Sigmoid colon (tissue), 7 donors: ENCODE measurements around the gene ZNHIT3. TPM values are rescaled to one million over a fixed set of nuclear protein-coding genes. Genes with fewer than 3 reads are reported as not detected.

Source experiments
- DNase-seq: peaks from one replicate; pipeline ENCODE4 v3.0.0-alpha.2; 2019
- H3K27ac ChIP-seq, 4 donors: fragments of 200-600 bp; sonication (generic); one replicate each; pipeline ENCODE4 v1.5.1; 2016 to 2019; ENCODE audit warnings: mild to moderate bottlenecking in 1 of 4
- H3K27me3 ChIP-seq, 3 donors: fragments of 200-600 bp; sonication (generic); one replicate each; pipeline ENCODE4 v1.5.1; 2019; ENCODE audit warnings: mild to moderate bottlenecking in 1 of 3
- H3K36me3 ChIP-seq, 4 donors: fragments of 200-600 bp; sonication (generic); one replicate each; pipeline ENCODE4 v1.5.1; 2016 to 2019
- H3K4me1 ChIP-seq, 4 donors: fragments of 200-600 bp; sonication (generic); one replicate each; pipeline ENCODE4 v1.5.1; 2017 to 2019
- H3K4me3 ChIP-seq, 4 donors: fragments of 200-600 bp; sonication (generic); one replicate each; pipeline ENCODE4 v1.5.1; 2017 to 2019; ENCODE audit warnings: mild to moderate bottlenecking in 2 of 4, moderate library complexity in 1 of 4
- H3K9me3 ChIP-seq, 4 donors: fragments of 200-600 bp in 3 of 4; sonication (generic) in 3 of 4; one replicate each; pipeline versions ENCODE4 v1.5.1 to v1.6.1; 2013 to 2019
- EP300 ChIP-seq, 4 donors: sonication (generic); formaldehyde crosslinking; IDR thresholded peaks; one replicate each; pipeline ENCODE4 v1.6.1; 2017; ENCODE audit warnings: antibody characterized with exemption in 4 of 4
- POLR2A ChIP-seq, 2 donors: fragments of 450-650 bp; IDR thresholded peaks; one replicate each; pipeline ENCODE4 v1.6.1; 2016; ENCODE audit warnings: antibody characterized with exemption in 2 of 2, mild to moderate bottlenecking in 2 of 2, moderate library complexity in 2 of 2
- POLR2AphosphoS5 ChIP-seq, 4 donors: sonication (generic); formaldehyde crosslinking; IDR thresholded peaks; one replicate each; pipeline ENCODE4 v1.6.1; 2017; ENCODE audit warnings: antibody characterized with exemption in 4 of 4
- WGBS, 2 donors: extraction: QIAGEN DNeasy Blood & Tissue Kit; methylation state at CpG; one replicate each; pipeline ENCODE4 v1.1.7; 2013; 5-methylcytosine and 5-hydroxymethylcytosine counted together
- intact Hi-C: fragments of 100-400 bp; cut with DNase I; formaldehyde crosslinking; loops from one replicate; pipeline ENCODE4 v1.15.1; 2023
- polyA plus RNA-seq, 3 donors: library from polyadenylated mRNA; stranded (reverse); fragments of 200-250 nt; gene quantifications; one replicate each; pipeline ENCODE4 v1.2.3, GENCODE V29; 2013
- total RNA-seq, 4 donors: library from RNA; depleted of rRNA; stranded (reverse); fragments of >200 nt; gene quantifications; one replicate each; pipeline ENCODE4 v1.1.0, GENCODE V29; 2016
- TF ChIP-seq, protein P1 (sequence below), 4 experiments: fragments of 450-650 bp in 3 of 4; fragments of 200-600 bp in 1 of 4; IDR thresholded peaks; one replicate each; pipeline ENCODE4 v1.5.1; 2016 to 2019; ENCODE audit warnings: antibody characterized with exemption in 4 of 4, mild to moderate bottlenecking in 3 of 4, moderate library complexity in 2 of 4
- donor health status: healthy with polysubstance abuse.
- donor health status: Bipolar disorder and iron deficiency.
- donor health status: healthy.

The ZNHIT3 gene
- total and polyA plus RNA-seq, 7 donors = 31.0 to 60.7 (median 49.9) TPM

- no peaks in the 10 kb centered on the region for H3K9me3 ChIP-seq
- no peaks in the 10 kb centered on the region for H3K4me1 ChIP-seq
- no peaks in the 10 kb centered on the region for H3K27me3 ChIP-seq
- H3K4me3 ChIP-seq = no peak overlapping the region
- 92% methylated on average over 14 of the region's 14 CpGs for WGBS, 2 donors
- H3K27ac ChIP-seq = no peak overlapping the region
- intact Hi-C loops = no loop called here
- TF ChIP-seq EP300 (IDR thresholded peaks at IDR 0.05) (no peak), POLR2AphosphoS5 (IDR thresholded peaks at IDR 0.05) (no peak), POLR2A (IDR thresholded peaks at IDR 0.05) (no peak)
- TF ChIP-seq, protein P1, sequence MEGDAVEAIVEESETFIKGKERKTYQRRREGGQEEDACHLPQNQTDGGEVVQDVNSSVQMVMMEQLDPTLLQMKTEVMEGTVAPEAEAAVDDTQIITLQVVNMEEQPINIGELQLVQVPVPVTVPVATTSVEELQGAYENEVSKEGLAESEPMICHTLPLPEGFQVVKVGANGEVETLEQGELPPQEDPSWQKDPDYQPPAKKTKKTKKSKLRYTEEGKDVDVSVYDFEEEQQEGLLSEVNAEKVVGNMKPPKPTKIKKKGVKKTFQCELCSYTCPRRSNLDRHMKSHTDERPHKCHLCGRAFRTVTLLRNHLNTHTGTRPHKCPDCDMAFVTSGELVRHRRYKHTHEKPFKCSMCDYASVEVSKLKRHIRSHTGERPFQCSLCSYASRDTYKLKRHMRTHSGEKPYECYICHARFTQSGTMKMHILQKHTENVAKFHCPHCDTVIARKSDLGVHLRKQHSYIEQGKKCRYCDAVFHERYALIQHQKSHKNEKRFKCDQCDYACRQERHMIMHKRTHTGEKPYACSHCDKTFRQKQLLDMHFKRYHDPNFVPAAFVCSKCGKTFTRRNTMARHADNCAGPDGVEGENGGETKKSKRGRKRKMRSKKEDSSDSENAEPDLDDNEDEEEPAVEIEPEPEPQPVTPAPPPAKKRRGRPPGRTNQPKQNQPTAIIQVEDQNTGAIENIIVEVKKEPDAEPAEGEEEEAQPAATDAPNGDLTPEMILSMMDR (IDR thresholded peaks at IDR 0.05) = no peak
- DNase-seq = no peak
- H3K36me3 ChIP-seq = peaks cover 0 to 58% (median 8%) of the 10 kb centered on the region in 4 donors
Measured at GRCh38 chr17:36510636-36511035, 24.2 kb downstream of the ZNHIT3 start.

GRCh38 chr17:36511216-36511615 is 24.7 kb downstream of the ZNHIT3 start:
- Histone ChIP-seq H3K27me3 (no peaks in the 10 kb centered on the region), H3K9me3 (no peaks in the 10 kb centered on the region), H3K4me3 (no peak overlapping the region), H3K36me3 (peaks cover 0 to 58% (median 8%) of the 10 kb centered on the region in 4 donors), H3K4me1 (no peaks in the 10 kb centered on the region), H3K27ac (no peak overlapping the region)
- no peak for DNase-seq
- intact Hi-C loops = no loop called here
- 95% methylated on average over 6 of the region's 6 CpGs for WGBS, 2 donors
- no peak for TF ChIP-seq POLR2AphosphoS5 (IDR thresholded peaks at IDR 0.05)
- no peak for TF ChIP-seq POLR2A (IDR thresholded peaks at IDR 0.05)
- TF ChIP-seq, protein P1 (IDR thresholded peaks at IDR 0.05) = no peak
- no peak for TF ChIP-seq EP300 (IDR thresholded peaks at IDR 0.05)

DNA sequence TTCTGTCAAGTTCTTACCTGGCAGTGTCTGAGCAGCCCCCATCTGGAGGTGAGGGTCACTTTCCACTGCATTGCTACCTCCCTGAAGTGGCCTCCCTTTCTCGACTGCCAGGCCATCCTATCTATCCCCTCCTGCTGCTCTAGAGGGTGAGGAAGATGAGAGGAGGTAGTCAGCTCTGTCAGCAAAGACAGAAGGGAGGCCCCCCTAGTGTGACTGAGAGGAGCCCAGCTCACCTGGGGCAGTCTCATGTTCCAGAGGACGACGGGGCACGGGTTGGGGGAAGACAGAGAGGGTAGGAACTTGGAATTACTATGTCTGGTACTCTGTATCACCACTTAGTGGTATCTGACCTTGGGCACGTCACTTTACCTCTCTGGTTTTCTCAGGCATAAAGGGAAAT is 26.2 kb downstream of the ZNHIT3 start:
- Histone ChIP-seq H3K9me3 (no peaks in the 10 kb centered on the region), H3K4me3 (no peak overlapping the region), H3K27me3 (no peaks in the 10 kb centered on the region), H3K27ac (no peak overlapping the region), H3K4me1 (no peaks in the 10 kb centered on the region), H3K36me3 (peaks cover 0 to 47% (median 4%) of the 10 kb centered on the region in 4 donors)
- DNase-seq = no peak
- TF ChIP-seq, protein P1 (IDR thresholded peaks at IDR 0.05) = no peak
- TF ChIP-seq POLR2AphosphoS5 (IDR thresholded peaks at IDR 0.05) = no peak
- TF ChIP-seq EP300 (IDR thresholded peaks at IDR 0.05) = no peak
- TF ChIP-seq POLR2A (IDR thresholded peaks at IDR 0.05) = no peak
- intact Hi-C loops = no loop called here
- 94% methylated on average over 5 of the region's 5 CpGs for WGBS, 2 donors

GRCh38 chr17:36514856-36515255 is 28.4 kb downstream of the ZNHIT3 start:
- Histone ChIP-seq H3K36me3 (peaks cover 0 to 47% (median 4%) of the 10 kb centered on the region in 4 donors), H3K4me3 (no peak overlapping the region), H3K27ac (no peak overlapping the region), H3K9me3 (no peaks in the 10 kb centered on the region), H3K4me1 (no peaks in the 10 kb centered on the region), H3K27me3 (no peaks in the 10 kb centered on the region)
- intact Hi-C loops = no loop called here
- 92 to 95% methylated on average over 3 of the region's 3 CpGs for WGBS, 2 donors
- no peak for DNase-seq
- TF ChIP-seq POLR2AphosphoS5 (IDR thresholded peaks at IDR 0.05) = no peak
- TF ChIP-seq POLR2A (IDR thresholded peaks at IDR 0.05) = no peak
- no peak for TF ChIP-seq EP300 (IDR thresholded peaks at IDR 0.05)
- TF ChIP-seq, protein P1 (IDR thresholded peaks at IDR 0.05) = no peak

GRCh38 chr17:36515837-36516236 is 29.4 kb downstream of the ZNHIT3 start:
- TF ChIP-seq POLR2A (IDR thresholded peaks at IDR 0.05) (no peak), EP300 (IDR thresholded peaks at IDR 0.05) (no peak), POLR2AphosphoS5 (IDR thresholded peaks at IDR 0.05) (no peak)
- TF ChIP-seq, protein P1 (IDR thresholded peaks at IDR 0.05) = no peak
- H3K4me1 ChIP-seq = no peaks in the 10 kb centered on the region
- no peak for DNase-seq
- no peak overlapping the region for H3K4me3 ChIP-seq
- no peaks in the 10 kb centered on the region for H3K27me3 ChIP-seq
- whole genome bisulfite sequencing, 2 donors = 88 to 89% methylated on average over 4 of the region's 4 CpGs
- H3K36me3 ChIP-seq = peaks cover 0 to 50% (median 2%) of the 10 kb centered on the region in 4 donors
- intact Hi-C loops = no loop called here
- H3K9me3 ChIP-seq = no peaks in the 10 kb centered on the region
- no peak overlapping the region for H3K27ac ChIP-seq
